Gastrocnemius medialis (tissue), 4 donors: ENCODE measurements around the gene SRPK2. TPM values are rescaled to one million over a fixed set of nuclear protein-coding genes. Genes with fewer than 3 reads are reported as not detected.
"Not testable (repeated sequence)": the region's sequence is repeated elsewhere in the genome, so short reads cannot be mapped to it uniquely, and the experiment has no call there.

ENCODE experiments used
- ATAC-seq, 2 donors: fragments of 150-250 bp; one replicate each; pipeline ENCODE4 v1.9.1; 2016
- DNase-seq, 2 donors: peaks; one replicate each; pipeline ENCODE4 v3.0.0-alpha.2; 2019
- H3K27ac ChIP-seq, 4 donors: fragments of 200-600 bp; sonication (generic); 1 replicate in 1 of 4; 2 replicates in 3 of 4; pipeline ENCODE4 v1.5.1; 2016 to 2018; ENCODE audit warnings: mild to moderate bottlenecking in 2 of 4, moderate library complexity in 1 of 4
- H3K27me3 ChIP-seq, 3 donors: fragments of 200-600 bp; sonication (generic) in 2 of 3; 1 replicate in 1 of 3; 2 replicates in 2 of 3; pipeline versions ENCODE4 v1.5.1 to v1.6.0; 2016 to 2019; ENCODE audit warnings: mild to moderate bottlenecking in 1 of 3, moderate library complexity in 1 of 3
- H3K36me3 ChIP-seq, 2 donors: fragments of 200-600 bp; sonication (generic) in 1 of 2; one replicate each; pipeline ENCODE4 v1.5.1; 2017 to 2018
- H3K4me1 ChIP-seq, 2 donors: fragments of 200-600 bp; sonication (generic) in 1 of 2; one replicate each; pipeline ENCODE4 v1.5.1; 2016 to 2017; ENCODE audit warnings: mild to moderate bottlenecking in 2 of 2
- H3K4me3 ChIP-seq, 4 donors: fragments of 200-600 bp; sonication (generic) in 3 of 4; 1 replicate in 1 of 4; 2 replicates in 3 of 4; pipeline ENCODE4 v1.5.1; 2016 to 2019; ENCODE audit warnings: mild to moderate bottlenecking in 2 of 4
- H3K9me3 ChIP-seq, 3 donors: fragments of 200-600 bp; sonication (generic) in 2 of 3; 1 replicate in 1 of 3; 2 replicates in 2 of 3; pipeline ENCODE4 v1.5.1; 2016 to 2019
- CTCF ChIP-seq, 5 experiments: fragments of 450-650 bp in 3 of 5; fragments of 200-600 bp in 2 of 5; sonication (generic) in 2 of 5; IDR thresholded peaks in 4 of 5; conservative IDR thresholded peaks in 1 of 5; 1 replicate in 4 of 5; 2 replicates in 1 of 5; pipeline ENCODE4 v1.5.1; 2016 to 2019; ENCODE audit warnings: antibody characterized with exemption in 5 of 5, mild to moderate bottlenecking in 3 of 5, moderate library complexity in 3 of 5
- POLR2A ChIP-seq, 2 donors: fragments of 450-650 bp; IDR thresholded peaks; one replicate each; pipeline ENCODE4 v1.6.1; 2017; ENCODE audit warnings: antibody characterized with exemption in 2 of 2, mild to moderate bottlenecking in 2 of 2, moderate library complexity in 2 of 2
- in situ Hi-C, 4 donors: fragments of 200-750 bp; cut with MboI; loops; one replicate each; pipeline versions ENCODE4 v1.15.0 to v1.8.0; 2017; ENCODE audit warnings: low sequenced_read_pairs in 4 of 4
- intact Hi-C: fragments of 100-400 bp; cut with DNase I; formaldehyde crosslinking; loops from one replicate; pipeline ENCODE4 v1.15.1; 2023; ENCODE audit warnings: low total_unique reads
- total RNA-seq, 4 donors: library from RNA; depleted of rRNA; stranded (reverse); fragments of >200 nt; gene quantifications; one replicate each; pipeline versions ENCODE4 v1.1.0 to v1.2.3, GENCODE V29; 2016

SRPK2 gene
- total RNA-seq, 4 donors from 2014 or later = 18.1 to 49.0 (median 21.3) TPM

GRCh38 chr7:105327201-105327600 is 61.5 kb downstream of the SRPK2 start:
- Histone ChIP-seq H3K27me3 (no peaks in the 10 kb centered on the region), H3K4me1 (peaks cover 5 to 6% of the 10 kb centered on the region in 2 donors), H3K36me3 (no peaks in the 10 kb centered on the region), H3K9me3 (no peaks in the 10 kb centered on the region), H3K27ac (no peak overlapping the region), H3K4me3 (no peak overlapping the region)
- in situ Hi-C loops = loop anchor here in 2 of 4 donors (25.0 kb wide), 1 partner anchor 340 kb away; no protein-coding TSS in a partner anchor
- no peak for ATAC-seq
- TF ChIP-seq POLR2A (IDR thresholded peaks at IDR 0.05) = no peak
- intact Hi-C loops = no loop called here
- no peak for DNase-seq

GRCh38 chr7:105325216-105325904 is 63.4 kb downstream of the SRPK2 start:
- TF ChIP-seq POLR2A (IDR thresholded peaks at IDR 0.05) = no peak
- TF ChIP-seq CTCF (IDR thresholded peaks at IDR 0.05 in 4 of 5, conservative IDR thresholded peaks at IDR 0.05 in 1 of 5) = no peak
- Histone ChIP-seq H3K4me1 (peaks cover 5 to 6% of the 10 kb centered on the region in 2 donors), H3K36me3 (no peaks in the 10 kb centered on the region), H3K4me3 (no peak overlapping the region), H3K9me3 (no peaks in the 10 kb centered on the region), H3K27me3 (no peaks in the 10 kb centered on the region), H3K27ac (no peak overlapping the region)
- in situ Hi-C loops = loop anchor here in 2 of 4 donors (25.0 kb wide), 1 partner anchor 338 kb away; no protein-coding TSS in a partner anchor
- intact Hi-C loops = no loop called here
- DNase-seq (no peak), ATAC-seq (no peak)

GRCh38 chr7:105324606-105325005 is 64.1 kb downstream of the SRPK2 start:
- H3K36me3 ChIP-seq, H3K4me3 ChIP-seq, H3K27me3 ChIP-seq, DNase-seq, H3K27ac ChIP-seq, ATAC-seq, H3K4me1 ChIP-seq, intact Hi-C loops, H3K9me3 ChIP-seq: not testable (repeated sequence)
- in situ Hi-C loops = loop anchor here in 2 of 4 donors (25.0 kb wide), 1 partner anchor 337 kb away; no protein-coding TSS in a partner anchor

- H3K36me3 ChIP-seq = no peaks in the 10 kb centered on the region
- no peaks in the 10 kb centered on the region for H3K9me3 ChIP-seq
- ATAC-seq (no peak), DNase-seq (no peak)
- peaks cover 5 to 6% of the 10 kb centered on the region in 2 donors for H3K4me1 ChIP-seq
- no peak for TF ChIP-seq CTCF (IDR thresholded peaks at IDR 0.05 in 4 of 5, conservative IDR thresholded peaks at IDR 0.05 in 1 of 5)
- TF ChIP-seq POLR2A (IDR thresholded peaks at IDR 0.05) = no peak
- intact Hi-C loops = no loop called here
- in situ Hi-C loops = no loop called here
- no peaks in the 10 kb centered on the region for H3K27me3 ChIP-seq
- H3K4me3 ChIP-seq = no peak overlapping the region
- no peak overlapping the region for H3K27ac ChIP-seq
Observed at GRCh38 chr7:105323366-105323765, 65.4 kb downstream of the SRPK2 start.

- DNase-seq (peak; percentile 14 to 75), ATAC-seq (peak; percentile 58 to 73)
- H3K4me1 ChIP-seq = peaks cover 5 to 6% of the 10 kb centered on the region in 2 donors
- H3K9me3 ChIP-seq = no peaks in the 10 kb centered on the region
- in situ Hi-C loops = no loop called here
- no peaks in the 10 kb centered on the region for H3K27me3 ChIP-seq
- no peak overlapping the region for H3K27ac ChIP-seq
- intact Hi-C loops = no loop called here
- no peaks in the 10 kb centered on the region for H3K36me3 ChIP-seq
- H3K4me3 ChIP-seq = no peak overlapping the region
- TF ChIP-seq POLR2A (IDR thresholded peaks at IDR 0.05) = no peak
- TF ChIP-seq CTCF (IDR thresholded peaks at IDR 0.05 in 4 of 5, conservative IDR thresholded peaks at IDR 0.05 in 1 of 5) = no peak
Observed at GRCh38 chr7:105322655-105323277, 66.0 kb downstream of the SRPK2 start.
